GM18858 (cell line): ENCODE data around the gene KCNIP4.
"Not testable (repeated sequence)": the region's sequence is repeated elsewhere in the genome, so short reads cannot be mapped to it uniquely, and the experiment has no call there.

Experiments used
- ATAC-seq: cut with Tn5 transposase; IDR thresholded peaks from one replicate; pipeline ENCODE4 v1.9.1; 2021; ENCODE audit not compliant: unreplicated experiment

The KCNIP4 gene

DNA sequence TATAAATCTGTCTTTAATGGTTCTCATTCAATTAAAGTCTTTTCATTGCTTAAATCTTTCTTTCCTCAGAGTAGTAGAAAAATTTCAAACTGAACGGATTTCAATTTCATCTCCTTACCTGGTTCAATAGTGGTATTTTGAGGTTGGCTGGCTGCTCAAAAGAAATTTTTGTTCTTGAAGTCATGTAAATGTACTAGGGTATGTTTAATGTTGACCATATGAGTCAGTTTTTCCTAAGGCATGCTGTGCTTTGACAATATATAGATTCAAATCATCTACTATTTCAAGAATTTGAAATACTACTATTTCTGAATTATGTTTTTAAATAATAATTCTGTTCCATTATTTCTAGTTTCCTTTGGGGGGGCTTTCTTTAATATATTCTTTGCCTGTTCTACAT is 1142.9 kb downstream of the KCNIP4 start:
- no peak for ATAC-seq

DNA sequence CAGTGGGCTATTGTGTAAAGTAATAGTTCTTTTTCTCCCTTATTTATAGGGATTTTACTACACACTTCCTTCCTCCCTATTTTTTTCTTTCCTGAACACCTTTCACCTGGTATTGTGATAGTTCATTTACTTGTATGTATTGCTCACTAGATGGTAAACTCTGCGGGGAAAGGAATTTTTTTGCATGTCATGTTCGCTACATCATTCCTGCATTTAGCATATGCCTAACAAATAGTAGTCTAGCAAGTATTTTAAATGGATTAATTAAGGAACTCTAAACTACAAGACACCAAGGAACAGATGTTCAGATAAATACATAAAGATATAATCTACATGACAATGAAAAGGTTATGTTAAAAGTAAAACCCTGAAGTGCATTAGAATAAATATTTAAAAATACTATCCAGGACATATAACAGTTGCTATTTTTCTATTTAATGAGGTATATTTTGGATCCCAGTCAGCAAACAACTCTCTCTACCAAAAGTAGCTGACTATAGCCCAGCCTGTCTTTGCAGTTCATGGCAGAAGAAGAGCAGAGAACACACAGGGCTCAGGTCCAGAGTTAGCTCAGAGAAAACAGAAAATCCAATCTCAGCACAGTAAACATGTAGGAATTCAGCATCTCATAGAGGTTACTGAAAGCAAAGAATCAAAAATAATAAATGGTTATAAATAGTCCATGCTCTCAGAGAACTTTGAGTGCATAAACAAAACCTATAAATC is 1160.5 kb downstream of the KCNIP4 start:
- no peak for ATAC-seq

DNA sequence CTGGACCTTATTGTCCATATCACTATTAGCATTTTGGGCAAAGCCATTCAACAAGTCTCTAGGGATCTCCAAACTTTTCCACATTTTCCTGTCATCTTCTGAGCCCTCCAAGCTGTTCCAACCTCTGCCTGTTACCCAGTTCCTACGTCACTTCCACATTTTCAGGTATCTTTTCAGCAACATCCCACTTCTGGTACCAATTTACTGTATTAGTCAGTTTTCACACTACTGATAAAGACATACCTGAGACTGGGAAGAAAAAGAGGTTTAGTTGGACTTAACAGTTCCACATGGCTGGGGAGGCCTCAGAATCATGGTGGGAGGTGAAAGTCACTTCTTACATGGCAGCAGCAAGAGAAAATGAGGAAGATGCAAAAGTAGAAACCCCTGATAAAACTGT is 1165.4 kb downstream of the KCNIP4 start:
- not testable (repeated sequence) for ATAC-seq

DNA sequence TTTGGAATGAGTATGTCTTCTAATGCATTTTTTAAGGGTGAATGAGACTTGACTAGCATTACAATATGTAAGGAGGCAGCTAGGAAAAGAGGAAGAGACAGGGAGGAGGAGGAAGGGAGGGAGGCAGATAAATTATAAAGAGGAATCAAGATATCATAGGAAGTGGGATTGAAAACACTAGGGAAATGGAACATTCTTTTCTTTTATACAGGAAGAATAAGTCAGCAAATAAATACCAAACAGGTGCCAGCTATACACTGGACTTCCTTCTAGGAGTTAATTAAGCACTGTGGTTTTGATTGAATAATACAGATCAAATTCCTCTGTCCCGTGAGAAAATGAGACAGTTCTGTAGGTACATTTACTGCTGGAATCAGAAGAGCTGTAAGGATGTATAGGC is 1169.7 kb downstream of the KCNIP4 start:
- ATAC-seq, result no peak

DNA sequence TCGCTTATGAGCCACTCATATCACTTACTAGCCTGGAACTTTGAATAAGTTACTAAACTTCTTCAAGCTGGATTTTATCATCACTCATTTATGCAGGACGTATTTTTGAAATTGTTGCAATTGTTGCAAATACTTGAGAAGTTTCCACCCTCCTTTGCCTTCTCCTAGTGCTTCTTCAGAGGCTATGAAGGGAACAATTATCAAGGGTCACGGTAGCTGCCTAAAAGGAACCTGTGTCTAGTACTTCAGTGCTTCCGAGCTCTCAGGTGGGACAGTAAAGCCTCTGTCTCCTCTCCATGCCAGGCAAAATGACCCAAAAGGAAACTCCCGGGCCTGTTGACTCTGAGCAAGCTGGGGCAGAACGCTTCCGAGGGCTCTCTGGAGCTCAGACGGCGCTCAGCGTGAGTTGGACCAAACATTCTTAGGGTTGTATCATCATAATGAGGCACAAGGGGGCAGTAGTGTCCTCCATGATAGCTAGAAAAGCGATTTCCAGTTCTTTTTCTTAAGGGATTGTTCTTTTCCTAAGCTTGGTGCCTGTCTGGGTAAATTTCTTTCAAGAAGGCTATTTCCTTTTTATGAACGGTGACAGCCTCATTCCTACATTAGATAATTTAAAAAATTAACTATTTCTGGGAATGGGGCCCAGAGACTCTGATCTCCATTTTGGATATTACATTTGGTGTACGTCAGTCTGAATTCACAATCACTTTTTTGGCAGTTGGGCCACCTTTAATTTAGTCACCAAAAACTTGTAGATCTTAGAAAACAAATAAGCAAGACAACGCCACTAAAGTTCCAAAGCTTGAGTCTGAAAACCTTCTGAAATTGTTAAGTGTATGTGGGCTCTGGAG is 1175.2 kb downstream of the KCNIP4 start:
- peak; percentile 87 for ATAC-seq

DNA sequence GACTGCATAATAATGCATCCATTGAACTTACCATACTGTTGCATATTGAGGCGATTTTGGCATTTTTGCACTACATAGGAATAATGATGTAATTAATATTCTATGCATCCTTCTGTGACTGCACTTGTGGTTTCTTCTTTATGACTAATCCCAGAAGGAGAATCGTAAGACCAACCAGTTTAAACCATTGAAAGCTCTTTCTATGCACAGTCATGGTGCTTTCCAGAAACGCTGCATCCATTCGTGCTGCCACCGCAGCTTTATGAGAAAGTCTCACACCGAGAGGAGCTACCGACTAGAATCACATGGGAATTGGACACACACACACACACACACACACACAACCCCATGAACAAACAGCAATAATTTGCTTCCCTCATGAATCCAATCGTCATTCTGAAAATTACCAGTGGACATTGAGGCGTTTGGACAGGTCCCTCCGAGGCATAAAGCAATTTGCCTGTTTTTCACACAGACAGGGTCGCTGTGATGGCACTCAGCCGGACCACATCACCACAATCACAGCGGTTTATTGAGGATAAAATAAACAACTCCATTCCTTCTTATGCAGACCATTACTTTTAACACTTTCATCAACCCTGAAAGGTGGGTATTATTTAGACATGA is 1184.1 kb downstream of the KCNIP4 start:
- no peak for ATAC-seq

DNA sequence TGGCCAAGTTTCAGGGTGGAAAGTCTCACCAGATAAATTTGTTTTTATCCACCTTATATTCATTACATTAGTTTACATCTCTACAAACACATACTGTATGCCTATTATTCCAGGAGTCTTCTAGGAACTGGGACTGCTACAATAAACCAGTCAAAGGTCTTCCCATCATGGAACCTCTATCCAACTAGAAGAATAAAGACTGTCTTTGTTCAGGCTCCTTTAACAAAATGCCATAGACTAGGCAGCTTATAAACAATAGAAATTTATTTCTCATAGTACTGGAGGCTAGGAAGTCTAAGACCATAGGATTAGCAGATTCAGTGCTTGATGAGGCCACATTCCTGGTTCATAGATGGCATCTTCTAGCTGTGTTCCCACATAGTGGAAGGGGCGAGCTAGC is 1186.7 kb downstream of the KCNIP4 start:
- no peak for ATAC-seq

DNA sequence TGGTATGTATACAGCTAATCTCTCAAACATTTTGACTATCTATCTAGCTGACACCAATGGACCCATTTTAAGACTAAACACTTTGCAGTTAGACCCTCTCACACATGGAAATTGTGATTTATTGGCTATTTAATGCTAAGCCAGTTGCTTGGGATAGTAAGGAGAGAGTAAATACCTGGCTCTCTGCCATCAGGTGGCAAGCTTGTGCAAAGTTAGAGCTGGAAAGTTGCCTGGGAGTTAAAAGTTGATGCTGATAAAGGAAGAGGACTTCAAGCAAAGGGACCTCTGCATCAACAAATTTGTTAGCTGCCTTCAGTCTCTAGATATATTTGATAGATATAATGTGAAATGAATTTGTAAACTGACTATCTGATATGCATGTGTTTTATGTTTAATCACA is 1187.2 kb downstream of the KCNIP4 start:
- ATAC-seq, result no peak

DNA sequence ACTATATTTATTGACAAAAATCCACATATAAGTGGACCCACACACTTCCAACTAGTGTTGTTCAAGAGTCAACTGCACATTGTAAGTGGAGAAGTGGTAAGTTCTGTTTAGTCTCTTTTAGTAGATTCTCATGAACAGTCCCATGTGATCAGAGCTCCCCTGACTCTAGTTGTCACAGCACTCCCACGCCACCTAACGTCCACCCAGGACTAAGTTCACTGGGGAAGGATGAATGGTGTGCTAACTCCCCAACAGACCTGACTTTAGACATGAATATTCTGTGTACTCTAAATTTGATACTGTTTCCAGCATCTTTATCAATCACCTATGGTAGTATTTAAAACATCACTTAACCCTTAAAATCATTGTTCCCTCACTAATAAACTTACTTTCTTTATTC is 1188.5 kb downstream of the KCNIP4 start:
- ATAC-seq, result no peak

DNA sequence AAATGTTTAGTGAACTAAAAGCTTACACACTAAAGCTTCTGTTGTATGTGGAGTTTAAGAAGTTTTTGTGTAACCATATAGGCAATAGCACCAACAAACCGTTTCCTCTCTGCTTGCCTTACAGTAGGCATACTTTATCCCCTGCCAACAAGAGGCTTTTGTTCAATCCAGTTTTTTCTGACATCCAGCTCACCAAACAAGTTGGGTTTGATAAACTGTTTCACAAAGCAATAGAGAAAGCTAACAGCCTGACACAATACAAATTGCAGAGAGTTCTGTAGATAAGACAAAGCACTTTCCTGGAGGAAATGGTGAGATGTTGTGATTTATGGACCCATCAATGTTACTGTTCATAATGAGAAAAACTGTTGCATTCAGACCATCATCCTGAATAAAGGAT is 1194.5 kb downstream of the KCNIP4 start:
- no peak for ATAC-seq

DNA sequence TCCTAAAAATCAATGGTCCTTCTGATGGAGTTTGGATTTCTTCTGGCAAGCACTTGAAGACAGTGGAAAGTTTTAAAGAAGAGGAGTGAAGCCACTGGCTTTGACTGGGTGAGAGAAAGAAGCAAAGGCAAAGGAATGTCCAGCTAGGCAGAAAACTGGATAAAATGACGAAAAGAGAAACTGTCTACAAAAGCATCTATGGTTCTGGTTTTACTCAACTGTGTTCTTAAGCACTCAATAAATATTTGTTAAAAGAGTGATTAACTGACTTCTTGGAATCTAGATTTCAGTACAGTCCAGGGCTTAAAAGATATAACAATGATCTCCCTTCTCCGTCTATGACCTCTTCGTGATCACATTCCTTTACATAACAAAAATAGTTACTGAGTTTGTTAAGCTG is 1195.9 kb downstream of the KCNIP4 start:
- no peak for ATAC-seq

DNA sequence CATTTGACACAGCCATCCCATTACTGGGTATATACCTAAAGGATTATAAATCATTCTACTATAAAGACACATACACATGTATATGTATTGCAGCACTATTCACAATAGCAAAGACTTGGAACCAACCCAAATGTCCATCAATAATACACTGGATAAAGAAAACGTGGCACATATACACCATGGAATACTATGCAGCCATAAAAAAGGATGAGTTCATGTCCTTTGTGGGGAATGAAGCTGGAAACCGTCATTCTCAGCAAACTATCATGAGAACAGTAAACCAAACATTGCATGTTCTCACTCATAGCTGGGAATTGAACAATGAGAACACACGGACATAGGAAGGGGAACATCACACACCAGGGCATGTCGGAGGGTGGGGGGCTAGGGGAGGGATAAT is 1202.6 kb downstream of the KCNIP4 start:
- ATAC-seq, result not testable (repeated sequence)

DNA sequence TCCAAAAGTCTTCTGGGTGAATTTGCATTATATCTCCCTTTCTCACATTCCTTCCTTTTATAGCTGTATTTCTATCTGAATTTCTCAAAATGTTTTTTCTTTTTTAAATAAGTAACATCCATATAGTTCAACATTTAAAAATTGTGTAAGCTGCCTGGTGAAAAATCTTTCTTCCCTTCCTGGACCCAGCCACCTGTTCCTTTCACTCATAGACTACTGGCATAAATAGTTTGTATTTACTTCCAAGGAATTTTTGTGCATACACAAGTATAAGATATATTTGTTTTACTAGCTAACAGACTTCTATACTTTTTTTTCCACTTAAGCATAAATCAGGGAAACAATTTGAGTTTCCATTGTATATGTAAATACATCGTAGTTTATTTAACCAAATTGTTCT is 1212.6 kb downstream of the KCNIP4 start:
- no peak for ATAC-seq

DNA sequence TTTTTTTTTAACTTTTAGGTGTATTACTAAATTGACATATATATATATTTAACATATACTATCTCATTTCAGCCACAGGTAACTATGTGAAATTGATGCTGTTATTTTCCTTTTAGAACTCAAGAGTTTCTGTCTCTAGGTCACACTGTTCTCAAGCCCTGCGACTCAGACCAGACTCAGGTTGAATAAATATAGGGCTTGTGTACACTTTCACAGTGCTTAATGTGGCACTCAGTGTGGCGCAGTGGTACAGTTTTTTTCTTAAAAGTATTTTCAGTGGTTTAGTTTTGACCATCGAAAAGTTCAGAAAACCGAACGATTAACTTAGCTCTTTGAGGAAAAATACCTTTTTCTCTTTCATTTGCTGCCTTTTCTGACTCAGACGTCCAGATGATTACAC is 1223.7 kb downstream of the KCNIP4 start:
- ATAC-seq, result no peak

DNA sequence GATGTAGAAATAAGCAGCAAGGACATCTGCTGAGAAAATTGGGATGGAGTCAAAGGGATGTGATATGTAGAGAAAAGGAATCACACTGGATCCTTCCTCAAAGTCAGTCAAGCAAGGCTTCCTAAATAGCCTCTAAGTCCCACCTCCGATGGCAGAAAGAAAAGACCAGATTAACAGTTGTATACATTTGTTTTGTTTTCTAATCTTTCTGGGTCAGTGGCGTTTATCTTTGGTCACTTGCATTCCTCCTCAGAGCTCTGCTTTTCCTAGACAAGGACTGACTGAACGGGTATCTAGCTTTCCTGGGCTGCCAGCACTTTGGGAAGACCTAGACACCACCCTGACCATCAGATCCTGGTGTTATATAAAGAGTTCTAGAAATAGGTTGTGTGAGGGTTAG is 1225.1 kb downstream of the KCNIP4 start:
- no peak for ATAC-seq

DNA sequence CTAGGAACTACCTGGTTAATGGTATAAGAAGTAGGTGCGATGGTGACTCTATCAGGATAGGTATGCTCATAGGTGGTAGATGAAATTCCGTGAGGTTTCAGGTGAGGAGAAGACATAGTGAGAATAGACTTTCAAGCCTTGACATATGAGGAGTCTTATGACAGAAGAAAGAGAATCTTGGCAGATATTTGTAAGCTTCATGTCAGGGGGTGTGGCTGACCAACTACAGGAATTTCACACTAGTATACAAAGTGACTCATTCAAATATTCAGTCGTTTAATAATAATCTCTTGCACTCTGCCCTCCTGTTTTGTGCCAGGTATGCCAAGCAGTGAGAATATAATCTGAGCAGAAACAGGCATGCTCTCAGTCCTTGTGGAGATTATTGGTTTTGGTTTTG is 1225.6 kb downstream of the KCNIP4 start:
- no peak for ATAC-seq

DNA sequence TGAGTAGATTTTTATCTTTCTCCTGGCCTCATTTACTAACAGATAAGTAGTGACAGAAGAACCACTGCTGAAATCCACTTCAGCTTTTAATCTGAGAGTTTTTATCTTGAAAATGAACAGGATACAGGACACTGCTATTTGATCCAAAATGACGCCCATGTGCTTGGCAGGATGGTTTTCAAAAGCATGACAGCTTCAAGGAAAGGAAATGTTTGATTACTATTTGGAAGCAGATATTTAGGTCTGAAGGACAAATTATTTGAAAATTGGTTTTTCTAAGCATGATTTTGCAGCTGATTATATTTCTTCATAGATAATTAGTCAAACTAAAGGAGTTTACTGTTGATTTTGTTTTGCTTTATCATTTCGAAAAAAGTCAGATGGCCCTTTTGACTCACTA is 1237.2 kb downstream of the KCNIP4 start:
- no peak for ATAC-seq

DNA sequence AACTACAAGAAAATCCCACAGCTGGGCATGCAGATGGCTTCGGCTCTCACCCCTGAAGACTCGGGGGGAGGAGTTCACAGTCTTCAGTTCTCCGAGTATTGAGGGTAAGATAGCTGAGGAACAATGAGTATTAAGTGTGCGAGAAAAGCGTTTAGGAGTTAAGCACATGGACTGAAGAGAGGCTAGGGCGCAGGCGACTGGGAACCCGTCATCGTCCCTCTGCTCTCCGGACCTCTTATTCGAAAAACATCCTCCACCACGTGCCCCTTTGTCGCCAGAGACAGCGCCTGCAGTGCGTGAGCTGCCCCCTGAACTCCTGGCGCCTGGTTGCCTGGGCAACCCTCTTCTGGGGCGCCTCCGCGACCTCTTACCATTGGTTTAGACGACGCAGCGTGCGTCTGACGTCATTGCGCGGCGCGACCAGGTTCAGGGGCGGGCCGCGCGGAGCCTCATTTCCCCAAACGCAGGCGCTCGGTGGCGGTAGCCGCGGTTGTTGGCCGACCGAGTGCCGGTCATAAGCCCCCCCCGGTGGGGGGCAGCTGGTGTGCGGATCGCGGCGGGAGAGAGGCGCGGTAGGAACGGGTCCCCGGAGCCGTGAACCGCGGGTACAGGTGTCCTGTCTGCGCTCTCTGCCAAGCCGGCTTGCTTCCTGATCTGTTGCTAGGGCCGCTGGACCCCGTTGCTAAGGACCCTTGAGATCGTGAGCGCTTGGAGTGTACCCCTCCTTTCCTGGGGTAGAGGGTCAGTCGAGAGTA is 1248.4 kb downstream of the KCNIP4 start, which contains the start of gene PACRGL:
Gene PACRGL, plus strand, starts transcription at position 452 of the 755 bp plus-strand sequence. CDS start 4,024 bp downstream, outside the sequence.
- peak; percentile 99 for ATAC-seq

DNA sequence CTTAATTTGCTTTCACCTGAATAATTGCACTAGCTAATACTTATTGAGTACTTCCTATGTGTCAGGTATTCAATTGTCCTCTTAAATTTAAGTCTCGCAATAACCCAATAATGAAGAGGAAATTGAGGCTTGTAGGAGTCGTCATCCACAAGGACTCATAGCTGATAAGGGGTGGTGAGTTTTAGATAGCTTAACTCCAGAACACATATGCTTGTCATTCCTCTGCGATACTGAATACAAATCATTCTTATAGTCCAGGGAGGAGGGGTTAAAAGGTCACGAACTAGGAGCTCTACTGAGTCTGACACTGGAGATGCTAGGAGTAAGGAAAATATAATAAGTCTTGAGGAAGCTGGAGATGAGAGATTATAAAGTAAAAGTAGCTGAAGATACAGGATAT is 1249.8 kb downstream of the KCNIP4 start:
- no peak for ATAC-seq

DNA sequence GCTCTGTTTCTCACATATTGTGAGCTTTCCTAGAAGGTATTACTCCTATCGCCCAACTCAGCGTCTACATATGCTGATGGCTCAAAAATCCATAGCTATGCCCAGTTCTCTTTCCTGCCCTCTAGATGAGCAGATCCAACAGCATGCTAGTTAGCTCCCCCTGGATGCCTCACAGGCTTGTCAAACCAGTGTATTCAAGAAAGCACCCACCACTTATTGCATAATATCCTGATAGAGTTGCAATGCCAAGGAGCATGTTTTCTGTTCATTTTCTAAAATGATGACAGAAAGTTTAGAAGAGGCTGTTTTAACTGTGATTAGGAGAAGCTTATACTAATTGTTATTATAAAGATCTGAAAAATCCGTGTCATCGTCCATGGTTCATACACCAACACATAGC is 1250.2 kb downstream of the KCNIP4 start:
- no peak for ATAC-seq

DNA sequence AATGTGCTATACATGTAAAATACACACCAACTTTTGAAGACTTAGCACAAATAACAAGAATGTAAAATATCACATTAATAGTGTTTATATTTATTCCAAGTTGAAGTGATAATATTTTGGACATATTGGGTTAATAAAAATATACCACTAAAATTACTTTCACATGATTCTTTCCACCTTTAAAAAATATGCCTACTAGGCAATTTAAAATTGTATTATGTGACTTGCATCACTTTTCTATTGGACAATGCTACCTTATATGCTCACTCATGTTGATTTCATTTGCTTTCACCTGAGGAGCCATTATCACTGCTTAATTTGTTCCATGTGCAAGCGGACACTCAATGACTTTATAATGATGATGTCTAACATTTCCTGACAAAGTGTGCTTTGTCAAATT is 1251.8 kb downstream of the KCNIP4 start:
- ATAC-seq, result no peak
